ENCODE results near the gene SPRR3. TPM values are rescaled to one million over a fixed set of nuclear protein-coding genes. Genes with fewer than 3 reads are reported as not detected.

The SPRR3 gene
- total RNA-seq, 1 experiment from 2014 or later, result not detected

DNA sequence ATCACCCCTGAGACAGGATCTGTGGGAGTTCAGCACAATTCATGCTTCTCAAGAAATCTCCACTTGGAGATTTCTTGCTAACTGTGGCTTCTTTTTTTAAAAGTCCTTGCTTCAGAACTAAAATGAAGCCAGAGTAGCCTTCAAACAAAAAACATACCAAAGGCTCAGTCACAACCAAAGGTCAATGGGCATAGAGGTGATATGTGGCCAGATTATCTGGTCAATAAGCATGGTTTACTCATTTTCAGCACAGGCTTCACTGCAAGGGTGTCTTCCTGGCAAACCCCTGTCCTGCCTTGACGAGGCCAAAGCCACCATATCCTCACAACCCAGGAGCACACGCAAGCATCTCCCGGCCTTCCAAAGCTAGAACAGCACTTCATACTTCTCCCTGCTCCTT lies 42.3 kb upstream of the SPRR3 start:
- POLR2A ChIA-PET, result no interaction called here

DNA sequence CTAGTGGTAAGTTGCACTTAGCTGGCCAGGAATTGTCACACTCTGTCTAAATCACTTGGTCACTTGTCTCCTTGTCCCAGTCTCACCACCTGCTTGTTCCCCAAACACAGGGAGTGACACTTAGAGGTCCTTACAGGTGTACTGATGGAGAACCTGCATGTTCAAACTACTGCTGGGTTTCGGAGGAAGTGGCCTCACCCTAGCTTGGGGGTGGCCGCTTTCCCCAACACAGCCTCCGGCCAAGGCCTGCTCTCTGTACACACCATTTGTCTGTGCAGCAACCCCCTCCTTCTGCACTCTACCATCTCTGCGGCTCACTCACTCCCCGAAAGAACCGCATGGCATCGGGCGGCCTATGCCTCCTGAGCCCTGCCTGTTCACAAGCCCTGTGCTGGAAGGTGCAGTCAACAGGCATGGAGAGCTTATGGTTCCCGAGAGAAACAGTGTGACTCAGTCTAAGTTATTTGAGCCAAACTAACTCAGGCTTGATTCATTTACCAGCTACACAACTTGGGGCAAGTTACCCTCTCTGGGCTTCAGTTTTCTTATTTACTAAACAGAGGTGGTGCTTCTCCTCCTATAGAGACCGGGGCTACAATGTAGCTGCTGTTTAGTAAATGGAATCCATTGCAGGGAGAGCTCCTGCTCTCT lies 41.6 kb upstream of the SPRR3 start:
- ChIA-PET POLR2A (no interaction called here), RAD21 (ENCODE audit: low non-redundant PET in 1 of 2, low total read pairs in 2 of 2, uncharacterized antibody in 2 of 2, unreplicated experiment in 2 of 2) (no interaction called here), CTCF (interaction anchor here (1.1 to 4.2 kb wide), 2 partner anchors 231 to 233 kb away, joined by 5 to 34 read pairs; no protein-coding TSS in a partner anchor)
- Histone ChIP-seq H2AFZ (ENCODE audit: low read depth, low read length, poor library complexity, severe bottlenecking) (no peak overlapping the region), H3K9ac (ENCODE audit: low read length) (no peak overlapping the region), H3K9me2 (ENCODE audit: insufficient read depth) (no peaks in the 10 kb centered on the region), H3K79me2 (ENCODE audit: insufficient read depth, low read length) (no peaks in the 10 kb centered on the region), H3K4me3 (replicated peaks in 1 of 2; ENCODE audit: low read depth in 1 of 2, low read length in 2 of 2) (no peak overlapping the region), H4K20me1 (ENCODE audit: insufficient read depth) (no peaks in the 10 kb centered on the region; the same call in 1 of the 2 replicates), H3K4me1 (ENCODE audit: control insufficient read depth in 1 of 2, insufficient read depth in 2 of 2, low read length in 2 of 2) (no peaks in the 10 kb centered on the region), H3K4me2 (ENCODE audit: low read length) (no peak overlapping the region), H3K36me3 (ENCODE audit: control insufficient read depth in 1 of 2, insufficient read depth in 2 of 2, low read length in 2 of 2) (no peaks in the 10 kb centered on the region), H3K9me3 (ENCODE audit: control insufficient read depth in 1 of 2, insufficient read depth in 1 of 2, low read depth in 1 of 2, low read length in 2 of 2) (no peaks in the 10 kb centered on the region), H3K27me3 (ENCODE audit: insufficient read depth, low read length) (peaks cover 10% of the 10 kb centered on the region), H3K27ac (ENCODE audit: low read depth, low read length) (no peak overlapping the region)
- ATAC-seq, result no peak
- no peak for DNase-seq (ENCODE audit: low read depth, low spot score)
- BruUV-seq (replicated peaks), result no TSS peak
- intact Hi-C loops (cut with micrococcal nuclease), result loop anchor here (1.0 kb wide), 1 partner anchor 232 kb away; no protein-coding TSS in a partner anchor
- TF ChIP-seq, protein P1, sequence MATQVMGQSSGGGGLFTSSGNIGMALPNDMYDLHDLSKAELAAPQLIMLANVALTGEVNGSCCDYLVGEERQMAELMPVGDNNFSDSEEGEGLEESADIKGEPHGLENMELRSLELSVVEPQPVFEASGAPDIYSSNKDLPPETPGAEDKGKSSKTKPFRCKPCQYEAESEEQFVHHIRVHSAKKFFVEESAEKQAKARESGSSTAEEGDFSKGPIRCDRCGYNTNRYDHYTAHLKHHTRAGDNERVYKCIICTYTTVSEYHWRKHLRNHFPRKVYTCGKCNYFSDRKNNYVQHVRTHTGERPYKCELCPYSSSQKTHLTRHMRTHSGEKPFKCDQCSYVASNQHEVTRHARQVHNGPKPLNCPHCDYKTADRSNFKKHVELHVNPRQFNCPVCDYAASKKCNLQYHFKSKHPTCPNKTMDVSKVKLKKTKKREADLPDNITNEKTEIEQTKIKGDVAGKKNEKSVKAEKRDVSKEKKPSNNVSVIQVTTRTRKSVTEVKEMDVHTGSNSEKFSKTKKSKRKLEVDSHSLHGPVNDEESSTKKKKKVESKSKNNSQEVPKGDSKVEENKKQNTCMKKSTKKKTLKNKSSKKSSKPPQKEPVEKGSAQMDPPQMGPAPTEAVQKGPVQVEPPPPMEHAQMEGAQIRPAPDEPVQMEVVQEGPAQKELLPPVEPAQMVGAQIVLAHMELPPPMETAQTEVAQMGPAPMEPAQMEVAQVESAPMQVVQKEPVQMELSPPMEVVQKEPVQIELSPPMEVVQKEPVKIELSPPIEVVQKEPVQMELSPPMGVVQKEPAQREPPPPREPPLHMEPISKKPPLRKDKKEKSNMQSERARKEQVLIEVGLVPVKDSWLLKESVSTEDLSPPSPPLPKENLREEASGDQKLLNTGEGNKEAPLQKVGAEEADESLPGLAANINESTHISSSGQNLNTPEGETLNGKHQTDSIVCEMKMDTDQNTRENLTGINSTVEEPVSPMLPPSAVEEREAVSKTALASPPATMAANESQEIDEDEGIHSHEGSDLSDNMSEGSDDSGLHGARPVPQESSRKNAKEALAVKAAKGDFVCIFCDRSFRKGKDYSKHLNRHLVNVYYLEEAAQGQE (IDR thresholded peaks at IDR 0.05; ENCODE audit: low read depth), result no peak
- no peak for TF ChIP-seq POLR2A (IDR thresholded peaks at IDR 0.05; ENCODE audit: borderline replicate concordance, extremely low read depth, insufficient read depth, insufficient read length)
- no peak for TF ChIP-seq JUND (IDR thresholded peaks at IDR 0.05)
- TF ChIP-seq, protein P2, sequence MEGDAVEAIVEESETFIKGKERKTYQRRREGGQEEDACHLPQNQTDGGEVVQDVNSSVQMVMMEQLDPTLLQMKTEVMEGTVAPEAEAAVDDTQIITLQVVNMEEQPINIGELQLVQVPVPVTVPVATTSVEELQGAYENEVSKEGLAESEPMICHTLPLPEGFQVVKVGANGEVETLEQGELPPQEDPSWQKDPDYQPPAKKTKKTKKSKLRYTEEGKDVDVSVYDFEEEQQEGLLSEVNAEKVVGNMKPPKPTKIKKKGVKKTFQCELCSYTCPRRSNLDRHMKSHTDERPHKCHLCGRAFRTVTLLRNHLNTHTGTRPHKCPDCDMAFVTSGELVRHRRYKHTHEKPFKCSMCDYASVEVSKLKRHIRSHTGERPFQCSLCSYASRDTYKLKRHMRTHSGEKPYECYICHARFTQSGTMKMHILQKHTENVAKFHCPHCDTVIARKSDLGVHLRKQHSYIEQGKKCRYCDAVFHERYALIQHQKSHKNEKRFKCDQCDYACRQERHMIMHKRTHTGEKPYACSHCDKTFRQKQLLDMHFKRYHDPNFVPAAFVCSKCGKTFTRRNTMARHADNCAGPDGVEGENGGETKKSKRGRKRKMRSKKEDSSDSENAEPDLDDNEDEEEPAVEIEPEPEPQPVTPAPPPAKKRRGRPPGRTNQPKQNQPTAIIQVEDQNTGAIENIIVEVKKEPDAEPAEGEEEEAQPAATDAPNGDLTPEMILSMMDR (IDR thresholded peaks at IDR 0.05 in 2 of 3, conservative IDR thresholded peaks at IDR 0.05 in 1 of 3; ENCODE audit: borderline replicate concordance in 1 of 3, insufficient read depth in 1 of 3, low read depth in 2 of 3, low read length in 2 of 3), result no peak
- TF ChIP-seq, protein P3, sequence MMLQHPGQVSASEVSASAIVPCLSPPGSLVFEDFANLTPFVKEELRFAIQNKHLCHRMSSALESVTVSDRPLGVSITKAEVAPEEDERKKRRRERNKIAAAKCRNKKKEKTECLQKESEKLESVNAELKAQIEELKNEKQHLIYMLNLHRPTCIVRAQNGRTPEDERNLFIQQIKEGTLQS (IDR thresholded peaks at IDR 0.05), result no peak
- TF ChIP-seq SRF (IDR thresholded peaks at IDR 0.05; ENCODE audit: low read depth), result no peak
- no peak for TF ChIP-seq EZH2 (IDR thresholded peaks at IDR 0.05)
- no peak for TF ChIP-seq CBX3 (IDR thresholded peaks at IDR 0.05; ENCODE audit: low read depth)
- TF ChIP-seq, protein P4, sequence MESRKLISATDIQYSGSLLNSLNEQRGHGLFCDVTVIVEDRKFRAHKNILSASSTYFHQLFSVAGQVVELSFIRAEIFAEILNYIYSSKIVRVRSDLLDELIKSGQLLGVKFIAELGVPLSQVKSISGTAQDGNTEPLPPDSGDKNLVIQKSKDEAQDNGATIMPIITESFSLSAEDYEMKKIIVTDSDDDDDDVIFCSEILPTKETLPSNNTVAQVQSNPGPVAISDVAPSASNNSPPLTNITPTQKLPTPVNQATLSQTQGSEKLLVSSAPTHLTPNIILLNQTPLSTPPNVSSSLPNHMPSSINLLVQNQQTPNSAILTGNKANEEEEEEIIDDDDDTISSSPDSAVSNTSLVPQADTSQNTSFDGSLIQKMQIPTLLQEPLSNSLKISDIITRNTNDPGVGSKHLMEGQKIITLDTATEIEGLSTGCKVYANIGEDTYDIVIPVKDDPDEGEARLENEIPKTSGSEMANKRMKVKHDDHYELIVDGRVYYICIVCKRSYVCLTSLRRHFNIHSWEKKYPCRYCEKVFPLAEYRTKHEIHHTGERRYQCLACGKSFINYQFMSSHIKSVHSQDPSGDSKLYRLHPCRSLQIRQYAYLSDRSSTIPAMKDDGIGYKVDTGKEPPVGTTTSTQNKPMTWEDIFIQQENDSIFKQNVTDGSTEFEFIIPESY (IDR thresholded peaks at IDR 0.05; ENCODE audit: extremely low read depth, insufficient replicate concordance, low read length), result no peak

More for the DNA sequence above, 42.3 kb upstream of the SPRR3 start:
- Histone ChIP-seq H3K9me2 (ENCODE audit: insufficient read depth) (no peaks in the 10 kb centered on the region), H4K20me1 (ENCODE audit: insufficient read depth) (no peaks in the 10 kb centered on the region; the same call in 1 of the 2 replicates), H2AFZ (ENCODE audit: low read depth, low read length, poor library complexity, severe bottlenecking) (no peak overlapping the region), H3K36me3 (ENCODE audit: control insufficient read depth in 1 of 2, insufficient read depth in 2 of 2, low read length in 2 of 2) (no peaks in the 10 kb centered on the region), H3K4me2 (ENCODE audit: low read length) (no peak overlapping the region), H3K79me2 (ENCODE audit: insufficient read depth, low read length) (no peaks in the 10 kb centered on the region), H3K4me3 (replicated peaks in 1 of 2; ENCODE audit: low read depth in 1 of 2, low read length in 2 of 2) (no peak overlapping the region), H3K27ac (ENCODE audit: low read depth, low read length) (no peak overlapping the region), H3K4me1 (ENCODE audit: control insufficient read depth in 1 of 2, insufficient read depth in 2 of 2, low read length in 2 of 2) (peaks cover 0 to 3% of the 10 kb centered on the region in 2 experiments; a peak in 2 of 4 replicates), H3K9ac (ENCODE audit: low read length) (no peak overlapping the region), H3K27me3 (ENCODE audit: insufficient read depth, low read length) (peaks cover 6% of the 10 kb centered on the region), H3K9me3 (ENCODE audit: control insufficient read depth in 1 of 2, insufficient read depth in 1 of 2, low read depth in 1 of 2, low read length in 2 of 2) (no peaks in the 10 kb centered on the region)
- no TSS peak for BruUV-seq (replicated peaks)
- DNase-seq (ENCODE audit: low read depth, low spot score), result no peak
- RAD21 ChIA-PET (ENCODE audit: low non-redundant PET in 1 of 2, low total read pairs in 2 of 2, uncharacterized antibody in 2 of 2, unreplicated experiment in 2 of 2), result no interaction called here
- intact Hi-C loops (cut with micrococcal nuclease), result no loop called here
- no peak for TF ChIP-seq EGR1 (IDR thresholded peaks at IDR 0.05; ENCODE audit: low read depth)
- TF ChIP-seq, protein P3 (IDR thresholded peaks at IDR 0.05), result no peak
- CTCF ChIA-PET, result interaction anchor here (4.2 kb wide), 1 partner anchor 234 kb away, joined by 34 read pairs; no protein-coding TSS in a partner anchor
- no peak for ATAC-seq

Measured in HCT116 (cell line).